ENCODE measurements around the gene MACROD2.

DNA sequence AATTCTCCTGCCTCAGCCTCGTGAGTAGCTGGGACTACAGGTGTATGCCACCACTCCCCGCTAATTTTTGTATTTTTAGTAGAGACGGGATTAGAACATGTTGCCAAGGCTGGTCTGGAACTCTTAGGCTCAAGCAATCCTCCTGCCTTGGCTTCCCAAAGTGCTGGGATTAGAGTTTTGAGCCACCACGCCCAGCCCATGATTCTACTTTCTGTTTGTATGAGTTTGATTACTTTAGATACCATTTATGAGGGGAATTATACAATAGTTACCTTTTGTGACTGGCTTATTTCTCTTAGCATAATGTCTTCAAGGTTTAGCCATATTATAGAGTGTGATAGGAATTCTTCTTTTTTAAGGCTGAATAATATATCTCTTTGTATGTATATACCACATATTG is 897.5 kb downstream of the MACROD2 start:
- TF ChIP-seq, protein P1, sequence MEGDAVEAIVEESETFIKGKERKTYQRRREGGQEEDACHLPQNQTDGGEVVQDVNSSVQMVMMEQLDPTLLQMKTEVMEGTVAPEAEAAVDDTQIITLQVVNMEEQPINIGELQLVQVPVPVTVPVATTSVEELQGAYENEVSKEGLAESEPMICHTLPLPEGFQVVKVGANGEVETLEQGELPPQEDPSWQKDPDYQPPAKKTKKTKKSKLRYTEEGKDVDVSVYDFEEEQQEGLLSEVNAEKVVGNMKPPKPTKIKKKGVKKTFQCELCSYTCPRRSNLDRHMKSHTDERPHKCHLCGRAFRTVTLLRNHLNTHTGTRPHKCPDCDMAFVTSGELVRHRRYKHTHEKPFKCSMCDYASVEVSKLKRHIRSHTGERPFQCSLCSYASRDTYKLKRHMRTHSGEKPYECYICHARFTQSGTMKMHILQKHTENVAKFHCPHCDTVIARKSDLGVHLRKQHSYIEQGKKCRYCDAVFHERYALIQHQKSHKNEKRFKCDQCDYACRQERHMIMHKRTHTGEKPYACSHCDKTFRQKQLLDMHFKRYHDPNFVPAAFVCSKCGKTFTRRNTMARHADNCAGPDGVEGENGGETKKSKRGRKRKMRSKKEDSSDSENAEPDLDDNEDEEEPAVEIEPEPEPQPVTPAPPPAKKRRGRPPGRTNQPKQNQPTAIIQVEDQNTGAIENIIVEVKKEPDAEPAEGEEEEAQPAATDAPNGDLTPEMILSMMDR (IDR thresholded peaks at IDR 0.05) = no peak
- no peak for TF ChIP-seq POLR2A (IDR thresholded peaks at IDR 0.05)
- TF ChIP-seq POLR2AphosphoS5 (IDR thresholded peaks at IDR 0.05) = no peak
